Measurements from ENCODE around the gene SERPINA4. TPM values are rescaled to one million over a fixed set of nuclear protein-coding genes. Genes with fewer than 3 reads are reported as not detected.

Gene SERPINA4
- polyA plus RNA-seq, 1 of the 3 experiments (the other 2 are of a cell fraction): not detected

- H4K20me1 ChIP-seq (ENCODE audit: insufficient read depth): no peaks in the 10 kb centered on the region
- H3K27me3 ChIP-seq (ENCODE audit: insufficient read depth): no peaks in the 10 kb centered on the region
- H3K9me3 ChIP-seq: no peaks in the 10 kb centered on the region
- H3K9me2 ChIP-seq: no peaks in the 10 kb centered on the region
- H3K9ac ChIP-seq: no peak overlapping the region
- no peaks in the 10 kb centered on the region for H3K79me2 ChIP-seq (ENCODE audit: insufficient read depth)
- H3K4me1 ChIP-seq (ENCODE audit: control insufficient read depth in 1 of 2, insufficient read depth in 2 of 2, low read depth in 1 of 2, low read length in 1 of 2): no peaks in the 10 kb centered on the region
- CTCF ChIA-PET: no interaction called here
- no peak overlapping the region for H2AFZ ChIP-seq (ENCODE audit: low read depth)
- no peak overlapping the region for H3K4me3 ChIP-seq (ENCODE audit: low read depth in 2 of 2, low read length in 1 of 2)
- H3F3A ChIP-seq (replicated peaks; ENCODE audit: insufficient read depth): no peaks in the 10 kb centered on the region
- H3K36me3 ChIP-seq (replicated peaks in 1 of 2; ENCODE audit: control insufficient read depth in 1 of 2, insufficient read depth in 2 of 2, low read length in 1 of 2): no peaks in the 10 kb centered on the region
- H3K27ac ChIP-seq (ENCODE audit: low read depth in 2 of 2, low read length in 1 of 2): no peak overlapping the region
- no peak overlapping the region for H3K4me2 ChIP-seq
- TF ChIP-seq USF1 (IDR thresholded peaks at IDR 0.05; ENCODE audit: borderline replicate concordance, low read depth) (no peak), SIN3A (IDR thresholded peaks at IDR 0.05; ENCODE audit: borderline replicate concordance, low read depth, low read length) (no peak), RXRA (IDR thresholded peaks at IDR 0.05; ENCODE audit: borderline replicate concordance, low read depth) (no peak), FOXM1 (IDR thresholded peaks at IDR 0.05; ENCODE audit: low read depth) (no peak), POLR2AphosphoS5 (IDR thresholded peaks at IDR 0.05; ENCODE audit: low read depth, low read length) (no peak), TAF1 (IDR thresholded peaks at IDR 0.05; ENCODE audit: borderline replicate concordance, low read depth, low read length) (no peak), EZH2phosphoT487 (IDR thresholded peaks at IDR 0.05; ENCODE audit: borderline replicate concordance, low read depth) (no peak), FOXJ3 (CRISPR knock-in tag; IDR thresholded peaks at IDR 0.05) (no peak), YY1 (IDR thresholded peaks at IDR 0.05; ENCODE audit: low read depth) (no peak), REST (IDR thresholded peaks at IDR 0.05; ENCODE audit: low read depth, low read length) (no peak), NRF1 (IDR thresholded peaks at IDR 0.05; ENCODE audit: low read depth, low read length) (no peak), ELF1 (IDR thresholded peaks at IDR 0.05) (no peak), NFIC (IDR thresholded peaks at IDR 0.05; ENCODE audit: borderline replicate concordance) (no peak), PBX3 (IDR thresholded peaks at IDR 0.05) (no peak), USF2 (IDR thresholded peaks at IDR 0.05; ENCODE audit: borderline replicate concordance, low read depth, low read length) (no peak), ZBTB33 (IDR thresholded peaks at IDR 0.05; ENCODE audit: borderline replicate concordance, low read depth) (no peak), MEF2A (IDR thresholded peaks at IDR 0.05; ENCODE audit: borderline replicate concordance, low read depth) (no peak), FOSL2 (IDR thresholded peaks at IDR 0.05; ENCODE audit: borderline replicate concordance, low read depth) (no peak), IRF3 (IDR thresholded peaks at IDR 0.05; ENCODE audit: low read depth, low read length) (no peak)
- no peak for DNase-seq
- WGBS (ENCODE audit: low lambda C conversion rate): 35% methylated on average over 5 of the region's 8 CpGs
- POLR2A ChIA-PET: no interaction called here
Measured at GRCh38 chr14:94547151-94547680, 14.0 kb upstream of the SERPINA4 start.

All from SK-N-SH (cell line).